Tibial nerve (tissue), 4 donors: Measurements from ENCODE around the gene MYO1G. TPM values are rescaled to one million over a fixed set of nuclear protein-coding genes. Genes with fewer than 3 reads are reported as not detected.

Experiments used
- DNase-seq, 2 donors: peaks; one replicate each; pipeline ENCODE4 v3.0.0-alpha.2; 2019; ENCODE audit warnings: low spot score in 2 of 2
- H3K27ac ChIP-seq, 4 donors: fragments of 200-600 bp; sonication (generic) in 3 of 4; one replicate each; pipeline ENCODE4 v1.5.1; 2017 to 2019; ENCODE audit warnings: mild to moderate bottlenecking in 1 of 4
- H3K27me3 ChIP-seq, 2 donors: fragments of 200-600 bp; sonication (generic) in 1 of 2; one replicate each; pipeline versions ENCODE4 v1.5.1 to v1.6.0; 2017 to 2019
- H3K36me3 ChIP-seq, 3 donors: fragments of 200-600 bp; sonication (generic); one replicate each; pipeline ENCODE4 v1.5.1; 2018 to 2019
- H3K4me1 ChIP-seq, 4 donors: fragments of 200-600 bp; sonication (generic) in 3 of 4; one replicate each; pipeline ENCODE4 v1.5.1; 2017 to 2019
- H3K4me3 ChIP-seq, 4 donors: fragments of 200-600 bp; sonication (generic) in 3 of 4; one replicate each; pipeline ENCODE4 v1.5.1; 2017 to 2019; ENCODE audit warnings: mild to moderate bottlenecking in 1 of 4, moderate library complexity in 1 of 4
- H3K9me3 ChIP-seq, 4 donors: fragments of 200-600 bp; sonication (generic) in 3 of 4; one replicate each; pipeline ENCODE4 v1.5.1; 2017 to 2019
- CTCF ChIP-seq, 5 experiments: fragments of 200-600 bp in 3 of 5; fragments of 450-650 bp in 2 of 5; sonication (generic) in 3 of 5; IDR thresholded peaks; one replicate each; pipeline ENCODE4 v1.5.1; 2016 to 2019; ENCODE audit warnings: antibody characterized with exemption in 5 of 5, mild to moderate bottlenecking in 3 of 5, moderate library complexity in 2 of 5
- EP300 ChIP-seq, 2 donors: sonication (generic); formaldehyde crosslinking; IDR thresholded peaks; one replicate each; pipeline ENCODE4 v1.6.1; 2017; ENCODE audit warnings: antibody characterized with exemption in 2 of 2, mild to moderate bottlenecking in 1 of 2
- POLR2A ChIP-seq, 2 donors: fragments of 450-650 bp; IDR thresholded peaks; one replicate each; pipeline ENCODE4 v1.6.1; 2017; ENCODE audit warnings: antibody characterized with exemption in 2 of 2, mild to moderate bottlenecking in 2 of 2, moderate library complexity in 2 of 2
- WGBS, 2 donors: methylation state at CpG; one replicate each; pipeline ENCODE4 v1.1.5; 2018; 5-methylcytosine and 5-hydroxymethylcytosine counted together
- total RNA-seq, 4 donors: library from RNA; depleted of rRNA; stranded (reverse); fragments of >200 nt; gene quantifications; one replicate each; pipeline ENCODE4 v1.1.0, GENCODE V29; 2016

The MYO1G gene
- total RNA-seq, 4 donors from 2014 or later, result 0.84 to 10.5 (median 3.3) TPM

GRCh38 chr7:44960011-44960580, 18.7 kb downstream of the MYO1G start:
- peaks cover 0 to 6% of the 10 kb centered on the region in 2 donors for H3K27me3 ChIP-seq
- WGBS, 2 donors, result 76 to 80% methylated on average over 3 to 4 of the region's 4 CpGs
- TF ChIP-seq EP300 (IDR thresholded peaks at IDR 0.05) (no peak), CTCF (IDR thresholded peaks at IDR 0.05) (no peak), POLR2A (IDR thresholded peaks at IDR 0.05) (no peak)
- no peak overlapping the region for H3K27ac ChIP-seq
- no peak for DNase-seq
- no peaks in the 10 kb centered on the region for H3K9me3 ChIP-seq
- peaks cover 0 to 11% (median 10%) of the 10 kb centered on the region in 4 donors for H3K4me1 ChIP-seq
- no peak overlapping the region for H3K4me3 ChIP-seq
- H3K36me3 ChIP-seq, result no peaks in the 10 kb centered on the region

GRCh38 chr7:44959433-44959951, 19.3 kb downstream of the MYO1G start:
- 52 to 61% methylated on average over 7 to 8 of the region's 8 CpGs for WGBS, 2 donors
- DNase-seq, result no peak

GRCh38 chr7:44958645-44959344, 20.0 kb downstream of the MYO1G start:
- no peak overlapping the region for H3K27ac ChIP-seq
- TF ChIP-seq POLR2A (IDR thresholded peaks at IDR 0.05) (no peak), EP300 (IDR thresholded peaks at IDR 0.05) (no peak), CTCF (IDR thresholded peaks at IDR 0.05) (no peak)
- H3K9me3 ChIP-seq, result no peaks in the 10 kb centered on the region
- no peak for DNase-seq
- no peak overlapping the region for H3K4me3 ChIP-seq
- WGBS, 2 donors, result 63 to 68% methylated on average over 8 of the region's 8 CpGs
- no peaks in the 10 kb centered on the region for H3K36me3 ChIP-seq
- H3K4me1 ChIP-seq, result peaks cover 0 to 11% (median 10%) of the 10 kb centered on the region in 4 donors
- H3K27me3 ChIP-seq, result peaks cover 0 to 6% of the 10 kb centered on the region in 2 donors

More at GRCh38 chr7:44959433-44959951, 19.3 kb downstream of the MYO1G start:
- no peak overlapping the region for H3K27ac ChIP-seq
- H3K9me3 ChIP-seq, result no peaks in the 10 kb centered on the region
- TF ChIP-seq CTCF (IDR thresholded peaks at IDR 0.05) (no peak), EP300 (IDR thresholded peaks at IDR 0.05) (no peak), POLR2A (IDR thresholded peaks at IDR 0.05) (no peak)
- no peaks in the 10 kb centered on the region for H3K36me3 ChIP-seq
- H3K27me3 ChIP-seq, result peaks cover 0 to 6% of the 10 kb centered on the region in 2 donors
- no peak overlapping the region for H3K4me3 ChIP-seq
- H3K4me1 ChIP-seq, result peaks cover 0 to 11% (median 10%) of the 10 kb centered on the region in 4 donors

- Histone ChIP-seq H3K9me3 (no peaks in the 10 kb centered on the region), H3K4me3 (no peak overlapping the region), H3K27me3 (no peaks in the 10 kb centered on the region), H3K27ac (no peak overlapping the region), H3K36me3 (no peaks in the 10 kb centered on the region), H3K4me1 (no peaks in the 10 kb centered on the region)
- DNase-seq, result no peak
- TF ChIP-seq POLR2A (IDR thresholded peaks at IDR 0.05) (no peak), CTCF (IDR thresholded peaks at IDR 0.05) (no peak), EP300 (IDR thresholded peaks at IDR 0.05) (no peak)
- 85 to 89% methylated on average over 10 of the region's 10 CpGs for WGBS, 2 donors
Observed at GRCh38 chr7:44956157-44956766, 22.6 kb downstream of the MYO1G start.

- no peaks in the 10 kb centered on the region for H3K4me1 ChIP-seq
- no peaks in the 10 kb centered on the region for H3K36me3 ChIP-seq
- 69 to 73% methylated on average over 2 of the region's 2 CpGs for WGBS, 2 donors
- H3K27ac ChIP-seq, result no peak overlapping the region
- TF ChIP-seq CTCF (IDR thresholded peaks at IDR 0.05) (no peak), EP300 (IDR thresholded peaks at IDR 0.05) (no peak), POLR2A (IDR thresholded peaks at IDR 0.05) (no peak)
- H3K27me3 ChIP-seq, result no peaks in the 10 kb centered on the region
- H3K4me3 ChIP-seq, result no peak overlapping the region
- no peaks in the 10 kb centered on the region for H3K9me3 ChIP-seq
- DNase-seq, result no peak
Observed at GRCh38 chr7:44955733-44956132, 23.1 kb downstream of the MYO1G start.
